ENCODE data around the gene DISP3.

DNA sequence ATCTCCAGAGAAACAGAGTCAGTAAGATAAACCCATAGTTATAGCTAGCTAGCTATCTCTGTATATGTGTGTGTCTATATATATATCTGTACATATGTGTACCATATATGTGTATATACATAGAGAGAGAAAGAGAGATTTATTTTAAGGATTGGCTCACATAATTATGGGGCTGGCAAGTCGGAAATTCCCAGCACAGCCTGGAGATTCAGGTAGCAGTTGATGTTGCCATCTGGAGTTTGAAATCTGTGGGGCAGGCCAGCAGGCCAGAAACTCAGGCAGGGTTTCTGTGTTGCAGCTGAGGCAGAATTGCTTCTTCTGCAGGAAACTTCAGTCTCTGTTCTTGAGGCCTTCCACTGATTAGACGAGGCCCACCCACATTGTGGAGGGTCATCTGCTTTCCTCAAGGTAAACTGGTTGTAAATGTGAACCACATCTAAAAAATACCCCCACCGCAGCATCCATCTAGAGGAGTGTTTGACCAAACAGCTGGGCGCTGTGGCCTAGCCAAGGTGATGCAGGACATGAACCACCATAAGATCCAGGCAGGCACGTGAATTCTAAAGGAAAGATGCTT is 94.2 kb downstream of the DISP3 start:
- TF ChIP-seq, protein P1, sequence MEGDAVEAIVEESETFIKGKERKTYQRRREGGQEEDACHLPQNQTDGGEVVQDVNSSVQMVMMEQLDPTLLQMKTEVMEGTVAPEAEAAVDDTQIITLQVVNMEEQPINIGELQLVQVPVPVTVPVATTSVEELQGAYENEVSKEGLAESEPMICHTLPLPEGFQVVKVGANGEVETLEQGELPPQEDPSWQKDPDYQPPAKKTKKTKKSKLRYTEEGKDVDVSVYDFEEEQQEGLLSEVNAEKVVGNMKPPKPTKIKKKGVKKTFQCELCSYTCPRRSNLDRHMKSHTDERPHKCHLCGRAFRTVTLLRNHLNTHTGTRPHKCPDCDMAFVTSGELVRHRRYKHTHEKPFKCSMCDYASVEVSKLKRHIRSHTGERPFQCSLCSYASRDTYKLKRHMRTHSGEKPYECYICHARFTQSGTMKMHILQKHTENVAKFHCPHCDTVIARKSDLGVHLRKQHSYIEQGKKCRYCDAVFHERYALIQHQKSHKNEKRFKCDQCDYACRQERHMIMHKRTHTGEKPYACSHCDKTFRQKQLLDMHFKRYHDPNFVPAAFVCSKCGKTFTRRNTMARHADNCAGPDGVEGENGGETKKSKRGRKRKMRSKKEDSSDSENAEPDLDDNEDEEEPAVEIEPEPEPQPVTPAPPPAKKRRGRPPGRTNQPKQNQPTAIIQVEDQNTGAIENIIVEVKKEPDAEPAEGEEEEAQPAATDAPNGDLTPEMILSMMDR (IDR thresholded peaks at IDR 0.05), result no peak
- no peak for TF ChIP-seq EP300 (IDR thresholded peaks at IDR 0.05)

Data from ovary (tissue), 3 donors.